Activated T-cell treated with anti-CD3 and anti-CD28 coated beads for 48 hours (primary cell): Measurements from ENCODE around the gene SMPDL3B.
"Not testable (repeated sequence)": the region's sequence is repeated elsewhere in the genome, so short reads cannot be mapped to it uniquely, and the experiment has no call there.

ENCODE experiments used
- DNase-seq: peaks from one replicate; pipeline ENCODE4 v3.0.0-alpha.2; 2020; ENCODE audit warnings: low read depth

The SMPDL3B gene

DNA sequence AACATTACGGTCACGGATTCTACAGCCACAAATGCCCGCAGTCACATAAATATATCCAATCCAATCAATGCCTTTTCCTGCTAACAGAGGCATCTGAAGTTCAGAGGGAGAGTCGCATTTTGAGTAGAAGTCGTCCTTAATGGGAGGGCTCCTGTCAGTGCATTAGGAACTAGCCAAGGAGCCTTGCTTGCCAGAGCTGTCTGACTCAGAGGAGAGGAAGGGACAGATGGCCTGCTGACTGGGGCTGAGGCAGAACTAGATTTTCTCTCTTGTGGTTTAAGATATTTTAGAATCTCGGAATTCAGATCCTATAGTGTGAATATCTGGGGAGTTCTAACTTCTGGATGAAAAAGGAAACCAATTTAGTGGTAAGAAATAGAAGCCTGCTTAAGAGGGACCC is 35.6 kb downstream of the SMPDL3B start:
- no peak for DNase-seq

DNA sequence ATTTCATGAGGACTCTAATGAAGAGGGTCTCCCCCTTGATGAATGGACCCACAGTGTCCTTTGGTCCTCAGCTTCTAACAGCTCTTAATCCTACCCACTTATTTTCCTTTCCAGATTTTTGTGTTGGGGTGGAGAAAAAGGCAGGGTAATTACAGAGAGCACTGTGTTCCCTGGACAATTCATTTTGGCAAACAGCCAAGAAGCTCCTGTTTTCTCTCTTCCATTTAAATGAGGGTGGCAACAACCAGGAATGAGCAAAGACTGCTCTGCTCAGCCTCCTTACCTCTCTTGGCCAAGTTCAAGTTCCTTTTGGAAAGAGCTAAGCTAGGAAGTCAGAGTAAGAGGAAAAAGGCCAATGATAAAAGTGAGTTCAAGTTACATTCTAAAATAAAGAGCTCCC is 36.9 kb downstream of the SMPDL3B start:
- DNase-seq = no peak

GRCh38 chr1:27972141-27972540 is 37.3 kb downstream of the SMPDL3B start:
- DNase-seq = no peak

DNA sequence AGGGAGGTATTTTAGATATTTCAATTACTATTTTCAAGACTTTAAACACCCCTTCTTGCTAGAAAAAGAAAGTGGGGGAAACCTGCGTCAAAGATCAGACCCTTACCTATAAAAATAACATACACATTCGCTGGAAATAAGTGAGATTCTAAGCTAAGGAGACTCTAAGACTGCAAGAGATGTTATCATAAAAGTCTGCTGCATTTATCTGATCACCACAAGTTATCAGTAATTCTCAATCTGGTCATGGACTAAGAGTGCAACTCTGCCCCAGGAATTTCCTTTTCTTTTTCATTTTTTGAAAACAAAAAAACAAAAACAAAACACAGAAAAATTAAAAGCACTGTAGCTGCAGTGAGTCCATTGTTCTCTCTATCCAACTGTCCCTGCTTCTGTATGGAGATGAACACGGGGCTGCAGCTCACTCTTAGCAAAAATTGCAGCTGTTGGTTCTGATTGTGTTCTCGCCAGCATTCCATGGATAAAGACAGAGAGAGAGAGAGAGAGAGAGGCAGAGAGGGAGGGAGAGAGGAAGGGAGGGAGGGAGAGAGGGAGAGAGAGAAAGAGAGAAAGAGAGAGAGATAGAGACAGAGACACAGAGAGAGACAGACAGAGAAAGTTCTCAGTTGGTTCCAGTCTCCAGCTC is 39.1 kb downstream of the SMPDL3B start:
- DNase-seq = no peak

GRCh38 chr1:27974417-27974781 is 39.6 kb downstream of the SMPDL3B start:
- DNase-seq = no peak

GRCh38 chr1:27979151-27979858 is 44.5 kb downstream of the SMPDL3B start:
- DNase-seq = no peak

DNA sequence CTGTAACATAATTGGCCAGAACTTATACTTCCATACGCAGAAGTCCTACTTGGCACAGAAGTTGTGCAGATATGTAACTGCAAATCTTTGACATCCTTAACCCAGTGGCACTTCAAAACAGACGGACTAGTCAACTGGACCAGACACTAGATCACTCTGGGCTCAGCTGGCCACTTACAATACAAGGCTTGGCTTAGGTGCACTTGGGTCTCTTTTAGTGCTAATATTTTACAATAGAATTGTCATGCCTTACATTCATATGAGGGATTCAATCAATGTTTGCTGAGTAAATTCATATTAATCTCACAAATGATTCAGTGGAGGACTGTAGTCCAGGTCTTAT is 45.0 kb downstream of the SMPDL3B start:
- DNase-seq = no peak

GRCh38 chr1:27980216-27980845 is 45.5 kb downstream of the SMPDL3B start:
- DNase-seq = no peak

DNA sequence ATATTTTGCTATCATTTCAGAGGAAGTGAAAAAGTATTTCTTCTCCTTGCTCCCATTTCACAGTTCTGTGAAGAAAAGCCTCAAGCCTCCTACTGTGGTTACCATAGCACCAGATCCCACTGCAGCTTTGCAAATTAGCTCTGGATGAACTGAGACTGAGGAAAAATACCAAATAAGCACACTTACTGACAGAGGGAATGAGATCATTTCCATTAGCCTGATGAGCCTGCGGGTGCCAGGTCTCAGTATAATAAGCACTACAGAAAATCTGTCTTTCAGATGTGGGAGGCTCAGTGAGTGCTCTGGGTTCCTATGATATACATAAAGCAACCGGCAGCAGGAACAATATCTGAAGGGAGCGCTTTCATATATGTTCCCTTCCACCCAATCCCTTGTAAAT is 46.3 kb downstream of the SMPDL3B start:
- no peak for DNase-seq

DNA sequence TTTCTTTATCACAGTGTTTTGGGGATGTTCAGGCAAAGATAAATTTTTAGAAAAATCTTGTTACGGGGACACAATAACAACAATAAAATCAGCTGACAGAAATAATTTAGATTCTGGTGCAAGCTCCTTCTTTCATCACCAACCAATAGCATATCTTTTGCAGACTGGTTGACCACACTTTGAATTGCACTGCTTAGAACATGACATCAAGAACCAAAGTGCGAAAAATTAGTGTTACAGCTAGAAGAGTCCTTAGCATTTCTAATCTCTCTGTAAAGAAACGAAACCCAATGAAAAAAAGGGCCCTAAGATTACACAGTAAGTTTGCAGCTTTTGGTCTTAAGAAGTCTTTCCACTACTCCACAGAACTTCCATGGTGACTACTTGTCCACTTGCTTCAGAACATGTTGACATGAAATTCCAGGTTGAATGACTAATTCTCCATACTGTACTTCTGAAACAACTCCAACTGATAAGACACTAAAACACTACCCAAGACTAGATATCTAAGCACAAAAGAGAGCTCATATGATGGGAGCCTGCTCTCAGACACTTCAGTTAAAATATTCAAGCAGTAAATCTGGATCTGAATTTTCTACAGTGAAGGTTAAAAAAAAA is 56.2 kb downstream of the SMPDL3B start:
- no peak for DNase-seq

GRCh38 chr1:27992276-27992675 is 57.5 kb downstream of the SMPDL3B start:
- DNase-seq = no peak

- DNase-seq = no peak
Observed at GRCh38 chr1:27993241-27993640, 58.4 kb downstream of the SMPDL3B start.

DNA sequence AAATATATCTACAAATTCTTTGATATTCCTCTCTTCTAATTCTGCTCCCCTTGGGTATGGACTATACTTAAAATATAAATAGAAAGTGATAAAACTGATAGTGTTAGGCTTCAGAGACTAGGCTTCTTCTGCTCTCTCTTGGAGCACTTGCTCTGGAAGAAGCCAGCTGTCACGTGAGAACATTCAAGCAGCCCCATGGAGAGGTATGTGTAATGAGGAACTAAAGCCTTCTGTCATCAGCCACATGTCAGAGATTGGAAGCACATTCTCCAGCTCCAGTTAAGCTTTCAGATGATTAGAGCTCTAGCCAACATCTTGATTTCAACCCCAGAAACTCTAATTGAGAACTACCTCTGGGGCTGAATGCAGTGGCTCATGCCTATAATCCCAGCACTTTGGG is 59.3 kb downstream of the SMPDL3B start:
- no peak for DNase-seq

DNA sequence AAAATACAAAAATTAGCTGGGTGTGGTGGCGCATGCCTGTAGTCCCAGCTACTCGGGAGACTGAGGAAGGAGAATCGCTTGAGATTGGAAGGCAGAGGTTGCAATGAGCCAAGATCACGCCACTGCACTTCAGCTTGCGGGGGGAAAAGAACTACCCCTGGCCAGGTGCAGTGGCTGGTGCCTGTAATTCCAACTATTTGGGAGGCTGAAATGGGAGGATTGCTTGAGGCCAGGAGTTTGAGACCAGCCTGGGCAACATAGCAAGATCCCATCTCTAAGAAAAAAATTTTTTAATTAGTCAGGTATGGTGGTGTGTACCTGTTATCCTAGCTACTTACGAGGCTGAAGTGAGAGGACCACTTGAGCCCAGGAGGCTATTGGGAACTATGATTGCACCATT is 59.7 kb downstream of the SMPDL3B start:
- DNase-seq = not testable (repeated sequence)

DNA sequence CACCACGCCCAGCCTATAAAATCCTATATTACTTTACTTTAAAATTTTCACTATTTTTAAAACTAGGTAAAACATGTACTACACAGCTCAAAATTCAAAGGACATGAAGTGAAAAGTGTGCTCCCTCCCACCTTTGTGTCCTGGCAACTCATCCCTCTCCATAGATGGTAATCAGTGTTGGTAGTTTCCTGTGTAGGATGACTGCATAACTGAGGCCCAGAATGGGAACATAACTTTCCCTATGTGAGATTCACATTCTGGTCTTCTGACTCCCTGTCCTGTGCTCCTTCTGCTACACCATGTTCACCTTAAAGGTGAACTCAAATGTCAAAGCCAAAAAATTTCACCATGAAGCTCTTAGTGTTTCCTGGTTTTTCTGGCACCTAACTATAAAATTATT is 64.3 kb downstream of the SMPDL3B start:
- DNase-seq = no peak

DNA sequence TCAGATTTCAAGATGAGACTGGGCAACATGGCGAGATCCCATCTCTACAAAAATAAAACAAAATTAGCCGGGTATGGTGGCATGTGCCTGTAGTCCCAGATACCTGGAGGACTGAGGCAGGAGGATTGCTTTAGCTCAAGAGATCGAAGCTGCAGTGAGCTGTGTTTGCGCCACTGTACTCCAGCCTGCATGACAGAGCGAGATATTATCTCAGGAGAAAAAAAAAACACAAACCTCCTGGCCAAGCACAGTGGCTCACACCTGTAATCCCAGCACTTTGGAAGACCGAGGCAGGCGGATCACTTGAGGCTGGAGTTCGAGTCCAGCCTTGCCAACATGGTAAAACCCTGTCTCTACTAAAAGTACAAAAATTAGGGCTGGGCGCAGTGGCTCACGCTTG is 67.8 kb downstream of the SMPDL3B start:
- no peak for DNase-seq

DNA sequence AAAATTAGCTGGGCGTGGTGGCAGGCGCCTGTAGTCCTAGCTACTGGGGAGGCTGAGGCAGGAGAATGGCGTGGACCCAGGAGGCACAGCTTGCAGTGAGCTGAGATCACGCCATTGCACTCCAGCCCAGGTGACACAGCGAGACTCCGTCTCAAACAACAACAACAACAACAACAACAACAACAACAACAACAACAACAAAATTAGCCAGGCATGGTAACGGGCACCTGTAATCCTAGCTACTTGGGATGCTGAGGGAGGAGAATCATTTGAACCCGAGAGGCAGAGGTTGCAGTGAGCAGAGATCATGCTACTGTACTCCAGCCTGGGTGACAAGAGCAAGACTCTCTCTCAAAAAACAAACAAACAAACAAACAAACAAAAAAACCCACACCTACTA is 68.3 kb downstream of the SMPDL3B start:
- not testable (repeated sequence) for DNase-seq
